ENCODE data around the gene SLC12A4.
"Not testable (repeated sequence)": the region's sequence is repeated elsewhere in the genome, so short reads cannot be mapped to it uniquely, and the experiment has no call there.

Gene SLC12A4

DNA sequence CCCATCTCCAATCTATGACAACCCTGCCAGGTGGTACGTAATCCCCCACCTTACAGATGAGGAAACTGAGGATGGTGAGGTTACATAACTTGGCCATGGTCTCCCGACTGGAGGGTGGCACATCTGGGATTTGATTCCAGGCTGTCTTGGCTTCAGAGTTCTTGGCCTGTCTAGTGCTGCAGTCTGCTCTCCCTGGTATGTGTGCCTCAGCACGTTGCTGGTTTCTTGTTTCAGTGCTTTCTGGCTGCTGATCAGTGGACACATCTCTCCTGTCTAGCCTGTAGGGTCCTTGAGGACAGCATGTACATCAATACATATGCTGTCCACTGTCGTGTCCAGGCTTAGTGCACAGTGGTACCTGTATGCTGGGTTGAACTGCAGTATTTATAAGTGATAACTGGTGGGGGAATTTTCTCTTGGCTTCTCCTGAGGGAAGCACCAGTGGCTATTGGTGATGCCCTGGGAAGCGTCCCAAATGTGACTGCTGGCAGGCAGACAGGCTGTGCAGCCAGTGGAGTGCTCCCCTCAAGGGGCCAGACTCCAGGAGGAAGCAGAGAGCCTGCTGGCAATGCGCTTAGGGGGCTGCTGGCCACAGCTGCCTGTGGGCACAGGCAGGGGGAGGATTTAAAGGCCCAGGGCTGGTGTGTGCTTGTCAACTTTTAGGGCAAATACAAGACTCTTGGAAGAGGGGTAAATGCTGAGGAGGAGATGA lies 51.1 kb downstream of the SLC12A4 start:
- in situ Hi-C loops (cut with MboI; ENCODE audit: low pct_unique_long_range_greater_than_20kb, low sequenced_read_pairs, unreplicated experiment) = loop anchor here (25.0 kb wide), 1 partner anchor 380 kb away; the partner anchor contains the start of gene RIPOR1
- DNase-seq (ENCODE audit: low spot score) = no peak
- no peak for TF ChIP-seq CTCF (IDR thresholded peaks at IDR 0.05; ENCODE audit: extremely low read depth, insufficient read depth, missing control alignments)

DNA sequence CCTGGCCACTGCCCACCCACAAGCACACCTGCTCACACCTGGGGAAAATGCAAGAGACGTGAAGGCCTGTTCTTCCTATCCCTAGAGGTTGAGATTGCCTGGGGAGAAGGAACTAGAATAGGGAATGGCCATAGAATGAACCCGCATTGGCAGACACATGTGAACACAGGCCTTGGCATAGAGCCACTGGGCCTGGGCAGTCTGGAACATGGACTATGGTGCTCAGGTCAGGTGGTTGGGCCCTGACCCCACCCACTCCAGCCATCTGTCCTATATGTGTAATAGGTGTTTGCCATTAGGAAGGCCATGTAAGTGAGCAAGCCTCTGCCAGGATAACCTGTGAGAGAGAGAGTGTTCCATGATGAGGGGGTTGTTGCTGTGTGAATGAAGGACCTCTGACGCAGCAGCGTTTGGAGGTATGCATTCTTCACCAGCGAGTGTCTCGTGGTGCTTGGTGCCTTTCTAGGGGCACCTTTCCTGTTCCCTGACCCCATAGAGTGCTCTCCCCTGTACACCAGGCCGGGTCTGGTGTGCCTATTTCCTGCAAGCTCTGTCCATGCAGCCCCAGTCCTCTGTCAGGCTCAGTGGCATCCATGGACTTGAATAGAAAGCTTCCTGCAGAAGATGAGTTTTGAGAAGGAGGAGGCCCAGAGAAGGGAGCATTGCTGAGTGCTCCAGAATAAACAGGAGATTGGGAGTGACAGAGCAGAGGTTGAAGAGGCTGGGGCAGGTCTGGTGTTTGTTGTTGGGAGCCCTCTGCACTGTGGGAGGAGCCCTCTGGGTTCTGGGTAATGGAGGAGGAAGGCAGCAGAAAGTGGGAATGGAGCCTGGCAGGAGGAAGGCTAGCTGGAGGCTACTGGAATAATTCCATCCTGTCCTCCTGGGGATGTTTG lies 52.4 kb downstream of the SLC12A4 start:
- no peak for DNase-seq (ENCODE audit: low spot score)
- in situ Hi-C loops (cut with MboI; ENCODE audit: low pct_unique_long_range_greater_than_20kb, low sequenced_read_pairs, unreplicated experiment) = loop anchor here (25.0 kb wide), 1 partner anchor 379 kb away; the partner anchor contains the start of gene RIPOR1

GRCh38 chr16:67915496-67915769 lies 53.0 kb downstream of the SLC12A4 start:
- in situ Hi-C loops (cut with MboI; ENCODE audit: low pct_unique_long_range_greater_than_20kb, low sequenced_read_pairs, unreplicated experiment) = loop anchor here (25.0 kb wide), 1 partner anchor 378 kb away; the partner anchor contains the start of gene RIPOR1
- not testable (repeated sequence) for DNase-seq (ENCODE audit: low spot score)

More for the DNA sequence above, 52.4 kb downstream of the SLC12A4 start:
- no peak for TF ChIP-seq CTCF (IDR thresholded peaks at IDR 0.05; ENCODE audit: extremely low read depth, insufficient read depth, missing control alignments)

DNA sequence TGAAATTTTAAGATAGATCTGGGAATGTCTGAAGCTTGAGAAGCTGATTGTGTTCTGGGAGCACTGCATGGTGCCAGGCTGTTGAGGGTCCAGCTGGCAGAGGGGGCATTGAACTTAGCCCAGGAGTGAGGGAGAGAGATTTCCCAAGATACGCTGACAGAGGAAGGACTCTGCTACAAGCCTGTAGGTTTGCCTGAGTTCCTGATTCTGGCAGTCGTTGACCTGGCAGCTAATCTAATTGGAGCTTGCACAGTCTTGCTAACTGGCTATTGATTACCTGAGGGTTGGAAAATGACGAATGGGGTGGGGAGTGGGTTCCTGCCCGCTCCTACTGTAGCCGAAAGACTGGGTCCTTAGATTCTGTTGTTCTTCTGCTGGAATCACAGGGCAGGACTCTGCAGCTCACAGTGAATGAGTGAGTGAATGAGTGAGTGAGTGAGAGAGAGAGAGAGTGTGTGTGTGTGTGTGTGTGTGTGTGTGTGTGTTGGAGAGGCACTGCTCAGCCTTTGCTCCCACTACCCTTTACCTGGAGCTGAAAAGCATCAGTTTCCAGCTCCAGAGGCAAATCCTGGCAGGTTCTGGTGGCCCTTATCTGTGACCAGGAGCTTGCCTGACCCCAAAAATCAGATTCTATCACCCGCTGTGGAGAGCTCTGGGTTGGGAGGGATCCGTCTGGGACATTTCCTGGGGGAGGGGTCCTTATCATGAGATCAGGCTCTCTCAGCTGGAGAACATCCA lies 53.5 kb downstream of the SLC12A4 start:
- in situ Hi-C loops (cut with MboI; ENCODE audit: low pct_unique_long_range_greater_than_20kb, low sequenced_read_pairs, unreplicated experiment) = loop anchor here (25.0 kb wide), 1 partner anchor 378 kb away; the partner anchor contains the start of gene RIPOR1
- DNase-seq (ENCODE audit: low spot score) = no peak
- no peak for TF ChIP-seq CTCF (IDR thresholded peaks at IDR 0.05; ENCODE audit: extremely low read depth, insufficient read depth, missing control alignments)

DNA sequence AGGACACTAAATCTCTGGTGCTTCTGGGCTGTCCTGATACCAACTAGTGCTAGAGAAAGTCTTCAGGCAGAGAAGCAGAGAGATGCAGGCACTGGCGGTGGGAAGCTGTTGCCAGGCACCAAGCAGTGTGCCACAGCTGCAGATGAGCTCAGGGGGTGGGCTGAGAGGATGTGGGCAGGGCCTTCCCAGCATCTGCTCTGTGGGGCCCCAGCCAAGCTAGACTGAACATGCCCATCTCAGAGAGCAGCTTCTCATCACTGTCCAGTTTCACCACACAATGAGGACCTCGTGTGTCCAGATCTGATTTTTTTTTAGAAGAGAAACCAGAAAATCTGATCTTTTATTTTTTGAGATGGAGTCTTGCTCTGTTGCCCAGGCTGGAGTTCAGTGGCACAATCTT lies 58.3 kb downstream of the SLC12A4 start:
- in situ Hi-C loops (cut with MboI; ENCODE audit: low pct_unique_long_range_greater_than_20kb, low sequenced_read_pairs, unreplicated experiment) = loop anchor here (25.0 kb wide), 1 partner anchor 373 kb away; the partner anchor contains the start of gene RIPOR1
- DNase-seq (ENCODE audit: low spot score) = no peak
- no peak for TF ChIP-seq CTCF (IDR thresholded peaks at IDR 0.05; ENCODE audit: extremely low read depth, insufficient read depth, missing control alignments)

DNA sequence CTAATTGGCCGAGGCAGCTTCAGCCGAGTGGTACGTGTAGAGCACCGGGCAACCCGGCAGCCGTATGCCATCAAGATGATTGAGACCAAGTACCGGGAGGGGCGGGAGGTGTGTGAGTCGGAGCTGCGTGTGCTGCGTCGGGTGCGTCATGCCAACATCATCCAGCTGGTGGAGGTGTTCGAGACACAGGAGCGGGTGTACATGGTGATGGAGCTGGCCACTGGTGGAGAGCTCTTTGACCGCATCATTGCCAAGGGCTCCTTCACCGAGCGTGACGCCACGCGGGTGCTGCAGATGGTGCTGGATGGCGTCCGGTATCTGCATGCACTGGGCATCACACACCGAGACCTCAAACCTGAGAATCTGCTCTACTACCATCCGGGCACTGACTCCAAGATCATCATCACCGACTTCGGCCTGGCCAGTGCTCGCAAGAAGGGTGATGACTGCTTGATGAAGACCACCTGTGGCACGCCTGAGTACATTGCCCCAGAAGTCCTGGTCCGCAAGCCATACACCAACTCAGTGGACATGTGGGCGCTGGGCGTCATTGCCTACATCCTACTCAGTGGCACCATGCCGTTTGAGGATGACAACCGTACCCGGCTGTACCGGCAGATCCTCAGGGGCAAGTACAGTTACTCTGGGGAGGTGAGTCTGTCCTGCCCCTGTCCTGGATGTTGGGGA lies 59.2 kb downstream of the SLC12A4 start:
- TF ChIP-seq CTCF (IDR thresholded peaks at IDR 0.05; ENCODE audit: extremely low read depth, insufficient read depth, missing control alignments) = no peak
- in situ Hi-C loops (cut with MboI; ENCODE audit: low pct_unique_long_range_greater_than_20kb, low sequenced_read_pairs, unreplicated experiment) = loop anchor here (25.0 kb wide), 1 partner anchor 372 kb away; the partner anchor contains the start of gene RIPOR1

More for the DNA sequence above, 59.2 kb downstream of the SLC12A4 start:
- DNase-seq (ENCODE audit: low spot score) = no peak

Data from GM13977 (cell line).